ENCODE measurements around the gene COG5.

COG5 gene

GRCh38 chr7:107185716-107186115 lies 378.0 kb downstream of the COG5 start:
- peak; percentile 40 for DNase-seq (ENCODE audit: low spot score)

- no peak for DNase-seq (ENCODE audit: low spot score)
Observed at GRCh38 chr7:107181172-107181571, 382.5 kb downstream of the COG5 start.

GRCh38 chr7:107180378-107180777 lies 383.3 kb downstream of the COG5 start:
- DNase-seq (ENCODE audit: low spot score) = peak; percentile 70

GRCh38 chr7:107179326-107180164 lies 384.2 kb downstream of the COG5 start:
- peak; percentile 83 for DNase-seq (ENCODE audit: low spot score)

- no peak for DNase-seq (ENCODE audit: low spot score)
Observed at GRCh38 chr7:107173691-107174406, 389.9 kb downstream of the COG5 start.

GRCh38 chr7:107173191-107173590 lies 390.5 kb downstream of the COG5 start:
- no peak for DNase-seq (ENCODE audit: low spot score)

GRCh38 chr7:107172276-107173032 lies 391.3 kb downstream of the COG5 start:
- DNase-seq (ENCODE audit: low spot score) = peak; percentile 49

- no peak for DNase-seq (ENCODE audit: low spot score)
Observed at GRCh38 chr7:107171496-107171895, 392.2 kb downstream of the COG5 start.

GRCh38 chr7:107170051-107170915 lies 393.4 kb downstream of the COG5 start:
- DNase-seq (ENCODE audit: low spot score) = no peak

GRCh38 chr7:107169120-107170050 lies 394.3 kb downstream of the COG5 start:
- DNase-seq (ENCODE audit: low spot score) = peak; percentile 94

GRCh38 chr7:107168233-107169119 lies 395.2 kb downstream of the COG5 start, which contains the start of gene HBP1:
TSS of gene HBP1 (plus strand) at chr7:107169003. CDS start at chr7:107179894, 10,891 bp downstream.
- peak; percentile 100 for DNase-seq (ENCODE audit: low spot score)

GRCh38 chr7:107167483-107168232 lies 396.1 kb downstream of the COG5 start:
- peak; percentile 94 for DNase-seq (ENCODE audit: low spot score)

- no peak for DNase-seq (ENCODE audit: low spot score)
Observed at GRCh38 chr7:107166736-107167426, 396.8 kb downstream of the COG5 start.

GRCh38 chr7:107165341-107165740 lies 398.4 kb downstream of the COG5 start:
- no peak for DNase-seq (ENCODE audit: low spot score)

GRCh38 chr7:107164092-107164491 lies 399.6 kb downstream of the COG5 start:
- DNase-seq (ENCODE audit: low spot score) = no peak

- DNase-seq (ENCODE audit: low spot score) = no peak
Observed at GRCh38 chr7:107162475-107162874, 401.2 kb downstream of the COG5 start.

GRCh38 chr7:107161415-107161814 lies 402.3 kb downstream of the COG5 start:
- DNase-seq (ENCODE audit: low spot score) = no peak

GRCh38 chr7:107160389-107160788 lies 403.3 kb downstream of the COG5 start:
- DNase-seq (ENCODE audit: low spot score) = no peak
